GM12891 (cell line): Measurements from ENCODE around the gene ACOT8.

Source experiments
- PAX5 ChIP-seq: IDR thresholded peaks from 2 replicates; pipeline ENCODE4 v1.6.1; 2011; ENCODE audit warnings: low read length, moderate library complexity, mild to moderate bottlenecking; ENCODE audit not compliant: insufficient read depth, severe bottlenecking
- POLR2A ChIP-seq: IDR thresholded peaks from 2 replicates; pipeline ENCODE4 v1.6.1; 2011; ENCODE audit warnings: low read depth, low read length, control low read depth
- POLR2AphosphoS5 ChIP-seq: IDR thresholded peaks from 2 replicates; pipeline ENCODE4 v1.6.1; 2011; ENCODE audit warnings: low read depth, low read length, control low read depth
- POU2F2 ChIP-seq: IDR thresholded peaks from 2 replicates; pipeline ENCODE4 v1.6.1; 2011; ENCODE audit warnings: low read depth, mild to moderate bottlenecking, control low read depth, low read length, moderate library complexity
- SPI1 ChIP-seq: IDR thresholded peaks from 2 replicates; pipeline ENCODE4 v1.6.1; 2011; ENCODE audit warnings: low read depth, low read length, control low read depth
- TAF1 ChIP-seq: IDR thresholded peaks from 2 replicates; pipeline ENCODE4 v1.6.1; 2011; ENCODE audit warnings: low read depth, low read length, control low read depth

DNA sequence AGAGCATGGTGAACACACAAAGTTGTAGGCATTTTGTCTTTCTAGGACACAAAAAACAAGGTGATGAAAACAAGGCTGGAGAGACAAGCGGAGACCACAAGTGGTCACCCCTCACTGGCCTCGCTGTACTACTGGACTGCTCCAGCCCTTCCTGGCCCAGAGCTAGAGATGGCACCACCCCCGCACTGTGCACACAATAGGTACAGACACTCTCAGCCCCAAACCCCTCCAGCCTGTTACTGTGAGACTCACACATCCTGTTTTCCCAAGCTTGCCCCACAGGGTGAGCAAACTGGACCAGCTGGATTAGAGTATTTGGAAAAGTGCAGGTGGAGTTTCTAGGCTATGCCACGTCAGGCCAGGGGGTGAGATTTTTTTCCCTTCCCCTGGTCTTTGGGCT is 15.4 kb upstream of the ACOT8 start:
- TF ChIP-seq POLR2AphosphoS5, result no peak
- TF ChIP-seq TAF1, result no peak
- no peak for TF ChIP-seq POLR2A
- TF ChIP-seq POU2F2, result no peak
- TF ChIP-seq PAX5, result no peak
- no peak for TF ChIP-seq SPI1
